Right lobe of liver (tissue), 6 donors: Measurements from ENCODE around the gene TMEM147. TPM values are rescaled to one million over a fixed set of nuclear protein-coding genes. Genes with fewer than 3 reads are reported as not detected.

ENCODE experiments used
- ATAC-seq, 4 donors: fragments of 200-7000 bp; cut with Tn5 transposase; one replicate each; pipeline ENCODE4 v1.9.1; 2020; ENCODE audit warnings: mild to moderate bottlenecking in 4 of 4, moderate library complexity in 4 of 4
- DNase-seq, 3 donors: peaks; one replicate each; pipeline ENCODE4 v3.0.0-alpha.2; 2020
- H3K27ac ChIP-seq, 3 donors: fragments of 200-600 bp; one replicate each; pipeline ENCODE4 v1.8.0; 2022
- H3K27me3 ChIP-seq, 2 donors: fragments of 200-600 bp; one replicate each; pipeline ENCODE4 v1.8.0; 2022
- H3K36me3 ChIP-seq, 4 donors: fragments of 200-600 bp; sonication (generic) in 1 of 4; one replicate each; pipeline versions ENCODE4 v1.5.1 to v1.8.0; 2017 to 2022; ENCODE audit warnings: control low read depth in 1 of 4
- H3K4me1 ChIP-seq, 4 donors: fragments of 200-600 bp; sonication (generic) in 1 of 4; one replicate each; pipeline versions ENCODE4 v1.5.1 to v1.8.0; 2017 to 2022; ENCODE audit warnings: control low read depth in 1 of 4
- H3K4me3 ChIP-seq, 3 donors: fragments of 200-600 bp; one replicate each; pipeline ENCODE4 v1.8.0; 2022
- H3K9me3 ChIP-seq, 4 donors: fragments of 200-600 bp; sonication (generic) in 1 of 4; one replicate each; pipeline versions ENCODE4 v1.5.1 to v1.8.0; 2017 to 2022; ENCODE audit warnings: control low read depth in 1 of 4
- CTCF ChIP-seq, 4 donors: fragments of 200-600 bp in 3 of 4; fragments of 450-650 bp in 1 of 4; IDR thresholded peaks; one replicate each; pipeline versions ENCODE4 v1.5.1 to v1.8.0; 2016 to 2022; ENCODE audit warnings: antibody characterized with exemption in 4 of 4, mild to moderate bottlenecking in 2 of 4
- POLR2A ChIP-seq: fragments of 450-650 bp; IDR thresholded peaks from one replicate; pipeline ENCODE4 v1.6.1; 2017; ENCODE audit warnings: antibody characterized with exemption, mild to moderate bottlenecking
- WGBS: methylation state at CpG from one replicate; pipeline ENCODE4 v1.1.6; 2018; ENCODE audit warnings: low coverage, low lambda C conversion rate; ENCODE audit not compliant: insufficient coverage; ENCODE audit errors: missing lambda C conversion rate; 5-methylcytosine and 5-hydroxymethylcytosine counted together
- intact Hi-C, 2 donors: fragments of 100-400 bp; cut with DNase I; formaldehyde crosslinking; loops; one replicate each; pipeline versions ENCODE4 v1.11.2 to v1.14.1; 2022
- total RNA-seq, 6 experiments: library from RNA; depleted of rRNA in 2 of 6; stranded (reverse); fragments of >200 nt in 2 of 6; fragmentation: NEBNext Ultra II Directional in 3 of 6; extraction: Animal tissue kit (Norgen Biotek cat#: 25700) in 3 of 6; gene quantifications; one replicate each; pipeline versions ENCODE4 v1.1.0 to v1.2.4, GENCODE V29; 2016 to 2023
- donor health status: DM: no; HTN: yes; CAD: no.
- donor health status: DM: no; HTN: no; CAD: no.
- donor health status: DM: no; HTN: no; CAD: no.
- donor health status: DM: no; HTN: yes; CAD: no.
- donor health status: DM: no; HTN: yes; CAD: no.

The TMEM147 gene
- total RNA-seq, 6 experiments from 2014 or later: 29.4 to 65.7 (median 36.2) TPM

- Histone ChIP-seq H3K27ac (no peak overlapping the region), H3K4me1 (no peaks in the 10 kb centered on the region), H3K9me3 (no peaks in the 10 kb centered on the region), H3K4me3 (no peak overlapping the region), H3K27me3 (no peaks in the 10 kb centered on the region), H3K36me3 (no peaks in the 10 kb centered on the region)
- no peak for DNase-seq
- intact Hi-C loops: no loop called here
- 100% methylated on average over 1 of the region's 1 CpG for WGBS
- no peak for ATAC-seq
- TF ChIP-seq POLR2A (no peak), CTCF (IDR thresholded peaks at IDR 0.05) (no peak)
Observed at GRCh38 chr19:35595928-35596327, 50.5 kb downstream of the TMEM147 start.

- Histone ChIP-seq H3K27me3 (no peaks in the 10 kb centered on the region), H3K4me3 (no peak overlapping the region), H3K9me3 (no peaks in the 10 kb centered on the region), H3K36me3 (no peaks in the 10 kb centered on the region), H3K27ac (no peak overlapping the region), H3K4me1 (no peaks in the 10 kb centered on the region)
- WGBS: 70% methylated on average over 4 of the region's 4 CpGs
- TF ChIP-seq CTCF (IDR thresholded peaks at IDR 0.05) (no peak), POLR2A (no peak)
- DNase-seq (no peak), ATAC-seq (no peak)
- intact Hi-C loops: no loop called here
Observed at GRCh38 chr19:35596366-35596999, 51.1 kb downstream of the TMEM147 start.

Other genes starting within 250 kb of the TMEM147 start
- 1 to 10 TPM in 3 of 6 experiments, under 1 TPM in 3; 0.39 to 1.3 (median 0.96) TPM for gene CD22, start 216.4 kb upstream of the TMEM147 start, total RNA-seq
- not detected for gene FFAR1, start 197.7 kb upstream of the TMEM147 start, total RNA-seq
- gene FFAR3, start 187.2 kb upstream of the TMEM147 start, total RNA-seq: under 1 TPM in 1 of 6 experiments, not detected in 5; 0.27 TPM
- gene GPR42, start 174.6 kb upstream of the TMEM147 start, total RNA-seq: not detected
- gene FFAR2, start 97.4 kb upstream of the TMEM147 start, total RNA-seq: under 1 TPM in 3 of 6 experiments, not detected in 3; 0.30 to 0.64 (median 0.35) TPM
- gene KRTDAP, start 55.2 kb upstream of the TMEM147 start, total RNA-seq: not detected
- 1 to 10 TPM; 1.0 to 4.0 (median 2.0) TPM for gene DMKN, start 32.0 kb upstream of the TMEM147 start, total RNA-seq
- gene SBSN, start 17.3 kb upstream of the TMEM147 start, total RNA-seq: under 1 TPM in 1 of 6 experiments, not detected in 5; 0.24 TPM
- not detected for gene GAPDHS, start 12.2 kb upstream of the TMEM147 start, total RNA-seq
- gene ATP4A, start 18.0 kb downstream of the TMEM147 start, total RNA-seq: under 1 TPM in 1 of 6 experiments, not detected in 5; 0.06 TPM
- gene PMIS2, start 40.5 kb downstream of the TMEM147 start, total RNA-seq: not detected
- gene HAUS5, start 67.1 kb downstream of the TMEM147 start, total RNA-seq: 1 to 10 TPM; 3.7 to 6.1 (median 4.4) TPM
- 10 to 100 TPM; 27.8 to 46.5 (median 31.0) TPM for gene RBM42, start 83.4 kb downstream of the TMEM147 start, total RNA-seq
- 1 to 10 TPM in 1 of 6 experiments, under 1 TPM in 3, not detected in 2; 0.38 to 1.2 (median 0.57) TPM for gene ETV2, start 96.1 kb downstream of the TMEM147 start, total RNA-seq
- gene COX6B1, start 102.7 kb downstream of the TMEM147 start, total RNA-seq: 100 to 1,000 TPM; 189 to 697 (median 228) TPM
- gene UPK1A, start 120.9 kb downstream of the TMEM147 start, total RNA-seq: under 1 TPM in 1 of 6 experiments, not detected in 5; 0.27 TPM
- gene ZBTB32, start 158.9 kb downstream of the TMEM147 start, total RNA-seq: under 1 TPM in 1 of 6 experiments, not detected in 5; 0.15 TPM
- gene KMT2B, start 172.4 kb downstream of the TMEM147 start, total RNA-seq: 10 to 100 TPM; 10.5 to 23.1 (median 15.0) TPM
- gene IGFLR1, start 196.8 kb downstream of the TMEM147 start, total RNA-seq: 10 to 100 TPM; 16.3 to 58.9 (median 29.3) TPM
- gene U2AF1L4, start 199.8 kb downstream of the TMEM147 start, total RNA-seq: 10 to 100 TPM; 11.3 to 19.9 (median 17.5) TPM
- 10 to 100 TPM; 24.2 to 42.9 (median 35.8) TPM for gene PSENEN, start 200.0 kb downstream of the TMEM147 start, total RNA-seq
- 1 to 10 TPM; 3.2 to 8.2 (median 4.9) TPM for gene LIN37, start 202.9 kb downstream of the TMEM147 start, total RNA-seq
- 1 to 10 TPM; 2.6 to 6.0 (median 4.5) TPM for gene HSPB6, start 211.4 kb downstream of the TMEM147 start, total RNA-seq
- 1 to 10 TPM; 3.9 to 5.5 (median 4.7) TPM for gene PROSER3, start 212.6 kb downstream of the TMEM147 start, total RNA-seq
- 1 to 10 TPM in 5 of 6 experiments, under 1 TPM in 1; 0.37 to 5.2 (median 3.1) TPM for gene ARHGAP33, start 229.9 kb downstream of the TMEM147 start, total RNA-seq